Esophagus squamous epithelium (tissue), 4 donors: ENCODE results near the gene ASTN2.

Source experiments
- CTCF ChIP-seq, 6 experiments: fragments of 450-650 bp in 4 of 6; fragments of 200-600 bp in 2 of 6; sonication (generic) in 2 of 6; IDR thresholded peaks; one replicate each; pipeline ENCODE4 v1.5.1; 2016 to 2019; ENCODE audit warnings: antibody characterized with exemption in 6 of 6, mild to moderate bottlenecking in 4 of 6, moderate library complexity in 4 of 6
- POLR2A ChIP-seq, 4 donors: fragments of 450-650 bp; IDR thresholded peaks; one replicate each; pipeline ENCODE4 v1.6.1; 2017; ENCODE audit warnings: antibody characterized with exemption in 4 of 4, mild to moderate bottlenecking in 4 of 4, moderate library complexity in 3 of 4

- no peak for TF ChIP-seq CTCF (IDR thresholded peaks at IDR 0.05)
- TF ChIP-seq POLR2A (IDR thresholded peaks at IDR 0.05), result no peak
Observed at GRCh38 chr9:116435706-116436105, 979.2 kb downstream of the ASTN2 start.
